ENCODE results near the gene AKR1C2. TPM values are rescaled to one million over a fixed set of nuclear protein-coding genes. Genes with fewer than 3 reads are reported as not detected.
"Not testable (repeated sequence)": the region's sequence is repeated elsewhere in the genome, so short reads cannot be mapped to it uniquely, and the experiment has no call there.

The AKR1C2 gene
- polyA plus RNA-seq, 4 donors, result 5.4 to 97.3 (median 27.8) TPM

GRCh38 chr10:4978870-4979269, 24.8 kb downstream of the AKR1C2 start:
- FAIRE-seq, result no peak
- no peak overlapping the region for H3K27ac ChIP-seq (ENCODE audit: low read depth in 1 of 3, low read length in 2 of 3)
- 92 to 95% (median 93%) methylated on average over 4 of the region's 4 CpGs for WGBS, 3 donors

GRCh38 chr10:4977025-4977424, 26.6 kb downstream of the AKR1C2 start:
- Histone ChIP-seq H3K36me3 (ENCODE audit: control insufficient read depth in 3 of 3, insufficient read depth in 2 of 3, low read depth in 1 of 3, low read length in 3 of 3) (no peaks in the 10 kb centered on the region), H3K4me1 (ENCODE audit: control insufficient read depth in 3 of 3, insufficient read depth in 2 of 3, low read depth in 1 of 3, low read length in 2 of 3) (peaks cover 0 to 8% (median 0%) of the 10 kb centered on the region in 3 donors), H3K27ac (ENCODE audit: low read depth in 1 of 3, low read length in 2 of 3) (no peak overlapping the region), H3K27me3 (ENCODE audit: control insufficient read depth in 3 of 3, insufficient read depth in 3 of 3, low read length in 3 of 3) (no peaks in the 10 kb centered on the region), H3K4me3 (ENCODE audit: low read depth in 1 of 3, low read length in 3 of 3) (no peak overlapping the region), H3K9me3 (ENCODE audit: control insufficient read depth in 2 of 2, insufficient read depth in 1 of 2, low read depth in 1 of 2, low read length in 1 of 2) (no peaks in the 10 kb centered on the region)
- DNase-seq (no peak), FAIRE-seq (no peak)

More at GRCh38 chr10:4978870-4979269, 24.8 kb downstream of the AKR1C2 start:
- no peaks in the 10 kb centered on the region for H3K27me3 ChIP-seq (ENCODE audit: control insufficient read depth in 3 of 3, insufficient read depth in 3 of 3, low read length in 3 of 3)
- DNase-seq, result no peak
- H3K4me1 ChIP-seq (ENCODE audit: control insufficient read depth in 3 of 3, insufficient read depth in 2 of 3, low read depth in 1 of 3, low read length in 2 of 3), result peaks cover 0 to 13% (median 0%) of the 10 kb centered on the region in 3 donors
- H3K4me3 ChIP-seq (ENCODE audit: low read depth in 1 of 3, low read length in 3 of 3), result no peak overlapping the region
- no peaks in the 10 kb centered on the region for H3K9me3 ChIP-seq (ENCODE audit: control insufficient read depth in 2 of 2, insufficient read depth in 1 of 2, low read depth in 1 of 2, low read length in 1 of 2)
- H3K36me3 ChIP-seq (ENCODE audit: control insufficient read depth in 3 of 3, insufficient read depth in 2 of 3, low read depth in 1 of 3, low read length in 3 of 3), result no peaks in the 10 kb centered on the region

GRCh38 chr10:4974400-4974799, 29.3 kb downstream of the AKR1C2 start:
- H3K4me3 ChIP-seq (ENCODE audit: low read depth in 1 of 3, low read length in 3 of 3); H3K36me3 ChIP-seq (ENCODE audit: control insufficient read depth in 3 of 3, insufficient read depth in 2 of 3, low read depth in 1 of 3, low read length in 3 of 3); H3K9me3 ChIP-seq (ENCODE audit: control insufficient read depth in 2 of 2, insufficient read depth in 1 of 2, low read depth in 1 of 2, low read length in 1 of 2); H3K4me1 ChIP-seq (ENCODE audit: control insufficient read depth in 3 of 3, insufficient read depth in 2 of 3, low read depth in 1 of 3, low read length in 2 of 3); H3K27ac ChIP-seq (ENCODE audit: low read depth in 1 of 3, low read length in 2 of 3); DNase-seq; FAIRE-seq; H3K27me3 ChIP-seq (ENCODE audit: control insufficient read depth in 3 of 3, insufficient read depth in 3 of 3, low read length in 3 of 3): not testable (repeated sequence)

GRCh38 chr10:4973294-4973693, 30.4 kb downstream of the AKR1C2 start:
- H3K9me3 ChIP-seq (ENCODE audit: control insufficient read depth in 2 of 2, insufficient read depth in 1 of 2, low read depth in 1 of 2, low read length in 1 of 2); DNase-seq; FAIRE-seq; H3K4me3 ChIP-seq (ENCODE audit: low read depth in 1 of 3, low read length in 3 of 3); H3K36me3 ChIP-seq (ENCODE audit: control insufficient read depth in 3 of 3, insufficient read depth in 2 of 3, low read depth in 1 of 3, low read length in 3 of 3); H3K27me3 ChIP-seq (ENCODE audit: control insufficient read depth in 3 of 3, insufficient read depth in 3 of 3, low read length in 3 of 3); H3K4me1 ChIP-seq (ENCODE audit: control insufficient read depth in 3 of 3, insufficient read depth in 2 of 3, low read depth in 1 of 3, low read length in 2 of 3); H3K27ac ChIP-seq (ENCODE audit: low read depth in 1 of 3, low read length in 2 of 3): not testable (repeated sequence)
- 92 to 96% (median 93%) methylated on average over 1 of the region's 1 CpG for WGBS, 3 donors

- not testable (repeated sequence) for H3K36me3 ChIP-seq (ENCODE audit: control insufficient read depth in 3 of 3, insufficient read depth in 2 of 3, low read depth in 1 of 3, low read length in 3 of 3); H3K9me3 ChIP-seq (ENCODE audit: control insufficient read depth in 2 of 2, insufficient read depth in 1 of 2, low read depth in 1 of 2, low read length in 1 of 2); FAIRE-seq; H3K4me1 ChIP-seq (ENCODE audit: control insufficient read depth in 3 of 3, insufficient read depth in 2 of 3, low read depth in 1 of 3, low read length in 2 of 3); H3K4me3 ChIP-seq (ENCODE audit: low read depth in 1 of 3, low read length in 3 of 3); DNase-seq; H3K27ac ChIP-seq (ENCODE audit: low read depth in 1 of 3, low read length in 2 of 3); H3K27me3 ChIP-seq (ENCODE audit: control insufficient read depth in 3 of 3, insufficient read depth in 3 of 3, low read length in 3 of 3)
- 94 to 100% (median 95%) methylated on average over 10 to 16 of the region's 18 CpGs for WGBS, 3 donors
These were observed 31.1 kb downstream of the AKR1C2 start for GRCh38 chr10:4972369-4973142.

- DNase-seq; H3K9me3 ChIP-seq (ENCODE audit: control insufficient read depth in 2 of 2, insufficient read depth in 1 of 2, low read depth in 1 of 2, low read length in 1 of 2); H3K36me3 ChIP-seq (ENCODE audit: control insufficient read depth in 3 of 3, insufficient read depth in 2 of 3, low read depth in 1 of 3, low read length in 3 of 3); H3K27ac ChIP-seq (ENCODE audit: low read depth in 1 of 3, low read length in 2 of 3); H3K27me3 ChIP-seq (ENCODE audit: control insufficient read depth in 3 of 3, insufficient read depth in 3 of 3, low read length in 3 of 3); H3K4me1 ChIP-seq (ENCODE audit: control insufficient read depth in 3 of 3, insufficient read depth in 2 of 3, low read depth in 1 of 3, low read length in 2 of 3); H3K4me3 ChIP-seq (ENCODE audit: low read depth in 1 of 3, low read length in 3 of 3); FAIRE-seq: not testable (repeated sequence)
- 100% methylated on average over 2 of the region's 2 CpGs for WGBS, 3 donors
These were observed 33.3 kb downstream of the AKR1C2 start for GRCh38 chr10:4970362-4970761.

GRCh38 chr10:4969289-4969688, 34.4 kb downstream of the AKR1C2 start:
- FAIRE-seq, result not testable (repeated sequence)
- WGBS, 3 donors, result 90 to 96% (median 95%) methylated on average over 3 of the region's 3 CpGs

GRCh38 chr10:4967189-4967588, 36.5 kb downstream of the AKR1C2 start:
- H3K36me3 ChIP-seq (ENCODE audit: control insufficient read depth in 3 of 3, insufficient read depth in 2 of 3, low read depth in 1 of 3, low read length in 3 of 3); H3K9me3 ChIP-seq (ENCODE audit: control insufficient read depth in 2 of 2, insufficient read depth in 1 of 2, low read depth in 1 of 2, low read length in 1 of 2); H3K4me1 ChIP-seq (ENCODE audit: control insufficient read depth in 3 of 3, insufficient read depth in 2 of 3, low read depth in 1 of 3, low read length in 2 of 3); H3K27ac ChIP-seq (ENCODE audit: low read depth in 1 of 3, low read length in 2 of 3); H3K4me3 ChIP-seq (ENCODE audit: low read depth in 1 of 3, low read length in 3 of 3); FAIRE-seq; DNase-seq; H3K27me3 ChIP-seq (ENCODE audit: control insufficient read depth in 3 of 3, insufficient read depth in 3 of 3, low read length in 3 of 3): not testable (repeated sequence)
- WGBS, 3 donors, result 89 to 95% (median 94%) methylated on average over 3 of the region's 3 CpGs

More at GRCh38 chr10:4969289-4969688, 34.4 kb downstream of the AKR1C2 start:
- not testable (repeated sequence) for DNase-seq; H3K36me3 ChIP-seq (ENCODE audit: control insufficient read depth in 3 of 3, insufficient read depth in 2 of 3, low read depth in 1 of 3, low read length in 3 of 3); H3K27me3 ChIP-seq (ENCODE audit: control insufficient read depth in 3 of 3, insufficient read depth in 3 of 3, low read length in 3 of 3); H3K4me1 ChIP-seq (ENCODE audit: control insufficient read depth in 3 of 3, insufficient read depth in 2 of 3, low read depth in 1 of 3, low read length in 2 of 3); H3K4me3 ChIP-seq (ENCODE audit: low read depth in 1 of 3, low read length in 3 of 3); H3K9me3 ChIP-seq (ENCODE audit: control insufficient read depth in 2 of 2, insufficient read depth in 1 of 2, low read depth in 1 of 2, low read length in 1 of 2); H3K27ac ChIP-seq (ENCODE audit: low read depth in 1 of 3, low read length in 2 of 3)

GRCh38 chr10:4965763-4966162, 37.9 kb downstream of the AKR1C2 start:
- not testable (repeated sequence) for H3K9me3 ChIP-seq (ENCODE audit: control insufficient read depth in 2 of 2, insufficient read depth in 1 of 2, low read depth in 1 of 2, low read length in 1 of 2); H3K36me3 ChIP-seq (ENCODE audit: control insufficient read depth in 3 of 3, insufficient read depth in 2 of 3, low read depth in 1 of 3, low read length in 3 of 3); H3K4me1 ChIP-seq (ENCODE audit: control insufficient read depth in 3 of 3, insufficient read depth in 2 of 3, low read depth in 1 of 3, low read length in 2 of 3); DNase-seq; H3K4me3 ChIP-seq (ENCODE audit: low read depth in 1 of 3, low read length in 3 of 3); FAIRE-seq; H3K27ac ChIP-seq (ENCODE audit: low read depth in 1 of 3, low read length in 2 of 3); H3K27me3 ChIP-seq (ENCODE audit: control insufficient read depth in 3 of 3, insufficient read depth in 3 of 3, low read length in 3 of 3)
- 92 to 99% (median 94%) methylated on average over 4 of the region's 4 CpGs for WGBS, 3 donors

All from small intestine (tissue), 7 donors.